Choroid plexus epithelial cell (primary cell): Measurements from ENCODE around the gene LNPK.

Source experiments
- DNase-seq: peaks from one replicate; pipeline ENCODE4 v3.0.0-alpha.2; 2010; ENCODE audit warnings: low read depth
- H3K4me3 ChIP-seq: 2 replicates; pipeline ENCODE4 v1.5.1; 2011; ENCODE audit warnings: low read depth, mild to moderate bottlenecking, control low read depth, low read length, moderate library complexity
- TF ChIP-seq, protein P1 (sequence below): conservative IDR thresholded peaks from 2 replicates; pipeline ENCODE4 v1.5.1; 2011; ENCODE audit warnings: low read depth, mild to moderate bottlenecking, control low read depth, inconsistent platforms, low read length, moderate library complexity

The LNPK gene

DNA sequence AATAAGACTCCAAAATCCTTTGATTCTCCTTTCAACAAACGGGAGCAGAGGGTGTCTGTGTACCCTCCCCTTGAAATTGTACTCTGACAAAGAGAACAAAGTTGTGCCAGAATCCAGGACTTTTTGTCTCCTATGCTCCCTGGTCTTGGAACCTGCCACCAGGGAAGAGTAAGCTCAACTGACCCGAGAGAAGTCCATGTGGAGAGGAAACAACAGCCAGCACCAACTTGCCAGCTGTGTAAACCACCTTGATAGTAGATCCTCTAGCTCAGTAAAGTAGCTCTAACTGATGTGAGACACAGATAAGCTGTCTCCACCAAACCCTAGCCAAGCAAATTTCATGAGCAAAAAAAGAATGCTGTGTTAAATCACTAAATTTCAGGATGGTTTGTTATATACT is 46.9 kb downstream of the LNPK start:
- H3K4me3 ChIP-seq: no peak overlapping the region
- DNase-seq: no peak
- TF ChIP-seq, protein P1, sequence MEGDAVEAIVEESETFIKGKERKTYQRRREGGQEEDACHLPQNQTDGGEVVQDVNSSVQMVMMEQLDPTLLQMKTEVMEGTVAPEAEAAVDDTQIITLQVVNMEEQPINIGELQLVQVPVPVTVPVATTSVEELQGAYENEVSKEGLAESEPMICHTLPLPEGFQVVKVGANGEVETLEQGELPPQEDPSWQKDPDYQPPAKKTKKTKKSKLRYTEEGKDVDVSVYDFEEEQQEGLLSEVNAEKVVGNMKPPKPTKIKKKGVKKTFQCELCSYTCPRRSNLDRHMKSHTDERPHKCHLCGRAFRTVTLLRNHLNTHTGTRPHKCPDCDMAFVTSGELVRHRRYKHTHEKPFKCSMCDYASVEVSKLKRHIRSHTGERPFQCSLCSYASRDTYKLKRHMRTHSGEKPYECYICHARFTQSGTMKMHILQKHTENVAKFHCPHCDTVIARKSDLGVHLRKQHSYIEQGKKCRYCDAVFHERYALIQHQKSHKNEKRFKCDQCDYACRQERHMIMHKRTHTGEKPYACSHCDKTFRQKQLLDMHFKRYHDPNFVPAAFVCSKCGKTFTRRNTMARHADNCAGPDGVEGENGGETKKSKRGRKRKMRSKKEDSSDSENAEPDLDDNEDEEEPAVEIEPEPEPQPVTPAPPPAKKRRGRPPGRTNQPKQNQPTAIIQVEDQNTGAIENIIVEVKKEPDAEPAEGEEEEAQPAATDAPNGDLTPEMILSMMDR: no peak

DNA sequence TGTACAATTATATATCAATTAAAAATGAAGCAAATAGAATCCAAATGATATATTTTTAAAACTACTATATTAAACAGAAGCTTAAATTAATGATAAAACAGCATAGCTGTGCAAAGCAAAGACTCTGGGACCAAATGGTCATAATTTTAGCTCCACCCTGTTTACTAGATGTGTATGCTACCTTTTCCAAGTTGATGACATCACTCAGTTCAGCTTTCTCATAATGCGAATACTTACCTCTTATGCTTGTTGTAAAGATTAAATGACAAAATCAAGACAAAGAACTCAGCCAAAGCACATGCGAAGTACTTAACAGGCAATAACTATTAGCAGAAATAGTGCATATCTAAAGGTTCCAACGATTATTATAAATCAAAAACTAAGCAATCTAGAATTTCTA is 51.6 kb downstream of the LNPK start:
- DNase-seq: no peak
- TF ChIP-seq, protein P1: no peak
- H3K4me3 ChIP-seq: no peak overlapping the region

DNA sequence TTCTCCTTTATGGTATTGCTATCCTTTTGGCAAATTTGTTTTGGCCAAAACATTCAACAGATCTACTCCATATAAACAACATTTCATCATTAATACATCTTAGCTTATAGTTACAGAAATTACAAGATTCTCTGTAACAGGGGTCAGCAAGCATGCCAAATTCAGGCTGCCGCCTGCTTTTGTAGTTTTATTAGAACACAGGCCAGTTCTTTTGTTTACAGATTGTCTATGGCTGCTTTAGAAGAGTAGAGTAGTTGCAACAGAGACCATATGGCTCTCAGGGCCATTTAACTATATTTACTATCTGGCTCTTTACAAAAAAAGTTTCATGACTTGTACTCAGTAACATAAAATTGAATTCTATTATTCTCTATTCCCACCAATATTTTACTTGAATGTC is 53.9 kb downstream of the LNPK start:
- DNase-seq: no peak
- TF ChIP-seq, protein P1: no peak
- H3K4me3 ChIP-seq: no peak overlapping the region

DNA sequence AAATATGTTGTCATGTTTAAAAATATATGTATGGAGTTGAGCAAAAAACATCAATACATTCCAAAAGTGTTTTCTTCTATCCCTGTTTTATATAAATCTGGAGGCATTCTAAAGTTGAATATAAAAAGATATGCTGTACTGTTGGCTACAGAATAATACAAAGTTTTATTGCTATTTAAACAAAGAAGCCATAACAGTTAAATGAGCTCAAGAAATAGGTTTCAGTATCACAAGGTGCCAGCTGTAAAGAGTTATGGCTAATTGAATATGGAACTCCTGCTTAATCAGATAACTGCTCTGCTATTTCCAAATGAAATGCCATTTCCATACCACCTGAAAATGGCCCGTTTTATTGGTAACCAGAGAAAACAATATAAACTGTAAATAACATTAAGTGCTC is 55.0 kb downstream of the LNPK start:
- no peak for DNase-seq
- TF ChIP-seq, protein P1: no peak
- no peak overlapping the region for H3K4me3 ChIP-seq

DNA sequence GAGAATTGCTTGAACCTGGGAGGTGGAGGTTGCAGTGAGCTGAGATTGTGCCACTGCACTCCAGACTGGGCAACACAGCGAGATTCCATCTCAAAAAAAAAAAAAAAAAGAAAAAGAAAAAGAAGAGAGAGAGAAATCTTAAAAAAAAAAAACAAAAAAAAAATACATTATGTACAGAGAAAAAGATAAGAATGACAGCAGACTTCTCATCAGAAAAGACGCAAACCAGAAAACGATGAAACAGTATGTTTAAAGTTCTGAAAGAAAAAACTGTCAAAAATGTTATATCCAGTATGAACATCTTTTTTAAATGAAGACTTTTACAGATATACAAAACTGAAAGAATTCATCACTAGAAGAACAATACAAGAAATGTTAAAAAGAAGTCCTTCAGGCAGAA is 60.4 kb downstream of the LNPK start:
- H3K4me3 ChIP-seq: no peak overlapping the region
- no peak for DNase-seq
- TF ChIP-seq, protein P1: no peak

DNA sequence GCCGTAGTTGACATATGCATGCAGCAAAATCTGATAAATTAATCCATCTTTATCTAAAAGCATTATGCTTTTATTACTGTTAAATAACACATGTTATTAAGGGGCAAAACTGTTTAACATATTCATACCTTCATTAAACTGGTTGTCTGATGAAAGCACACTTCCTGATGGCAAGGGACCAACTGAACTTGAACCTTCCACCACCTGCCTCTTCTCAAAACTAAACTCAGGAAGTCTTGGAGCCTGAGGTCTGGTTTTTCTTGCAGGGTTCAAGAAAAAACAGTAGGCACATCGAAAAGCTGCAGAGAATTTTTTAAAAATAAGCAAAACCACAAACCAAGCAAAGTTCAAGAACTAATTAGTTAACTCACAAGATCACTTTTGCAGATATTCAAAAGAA is 64.9 kb downstream of the LNPK start:
- DNase-seq: no peak
- TF ChIP-seq, protein P1: no peak
- H3K4me3 ChIP-seq: no peak overlapping the region

DNA sequence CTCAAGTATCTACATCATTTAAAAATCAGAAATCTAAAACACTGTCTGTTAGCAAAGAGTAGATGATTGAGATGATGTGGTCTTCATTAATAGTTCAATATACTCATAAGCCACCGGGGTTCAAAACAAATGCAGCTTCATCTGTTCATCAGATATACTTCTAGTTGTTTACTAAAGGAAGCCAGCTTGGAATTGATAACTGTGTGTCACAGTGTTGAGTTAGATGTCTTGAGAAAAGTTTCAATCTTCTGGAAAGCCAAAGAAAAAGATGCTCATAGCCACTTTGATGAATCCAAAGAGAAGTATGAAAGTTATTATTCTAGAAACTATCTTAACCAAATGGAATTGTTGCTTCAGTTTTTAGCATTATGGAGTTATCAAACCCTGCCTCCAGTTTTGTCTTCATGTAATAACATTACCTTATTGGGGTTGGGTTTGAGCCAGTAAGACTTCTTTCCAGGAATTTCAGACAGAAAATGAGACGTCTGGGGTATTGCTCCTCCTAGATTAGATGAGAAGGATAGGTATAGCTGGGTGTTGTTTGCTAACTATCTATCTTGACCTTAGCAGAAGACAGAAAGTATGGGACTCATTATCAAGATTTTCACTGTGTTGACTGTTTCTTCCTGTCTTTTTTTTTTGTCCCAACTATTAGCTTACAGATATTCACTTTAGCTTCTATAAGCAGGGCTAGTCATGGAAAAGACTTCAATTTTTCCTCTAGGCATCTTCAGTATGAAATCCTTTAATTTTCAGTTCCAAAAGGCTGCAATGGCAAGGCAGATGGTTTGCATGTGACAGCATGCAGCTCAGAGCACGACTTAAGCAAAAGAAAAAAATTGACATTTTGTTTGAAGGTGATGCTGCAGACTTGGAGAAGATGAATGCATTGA is 66.5 kb downstream of the LNPK start:
- DNase-seq: no peak
- TF ChIP-seq, protein P1: no peak
- no peak overlapping the region for H3K4me3 ChIP-seq
